ENCODE measurements around the gene MEF2A. TPM values are rescaled to one million over a fixed set of nuclear protein-coding genes. Genes with fewer than 3 reads are reported as not detected.

MEF2A gene
- polyA plus RNA-seq, 3 donors, result 20.3 to 61.8 (median 33.5) TPM

DNA sequence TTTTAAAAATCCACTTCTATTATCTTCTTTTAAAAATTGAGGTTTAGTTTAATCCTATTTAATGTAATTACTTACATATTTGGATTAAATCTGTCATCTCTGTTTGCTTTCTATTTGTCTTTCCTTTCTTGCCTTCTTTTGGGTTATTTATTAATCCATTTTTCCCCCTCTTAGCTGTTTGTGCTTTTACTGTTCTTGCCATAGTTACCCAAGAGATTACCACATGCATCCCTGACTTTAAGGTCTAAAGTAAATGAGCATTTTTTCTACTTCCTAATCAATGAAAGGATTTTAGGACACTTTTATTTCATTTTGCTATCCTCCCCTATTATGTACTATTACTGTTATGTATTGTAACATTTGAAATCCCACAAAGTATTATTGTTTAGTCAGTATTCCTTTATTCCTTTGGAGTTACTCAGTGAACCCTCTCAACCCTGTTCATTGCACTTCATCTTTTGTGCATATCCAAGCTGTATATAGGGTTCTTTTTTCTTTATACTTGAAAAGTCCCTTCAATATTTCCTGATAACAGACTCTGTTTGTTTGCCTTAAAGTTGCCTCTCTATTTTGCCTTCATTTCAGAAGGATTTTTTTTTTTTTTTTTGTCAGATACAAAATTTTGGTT is 62.7 kb downstream of the MEF2A start:
- H3K27ac Mint-ChIP-seq, result peak overlapping the region; percentile 0 to 51 (median 26)
- Histone ChIP-seq H3K9ac (ENCODE audit: insufficient read depth, low read length, poor library complexity, severe bottlenecking) (no peak overlapping the region), H3K36me3 (replicated peaks in 1 of 2; ENCODE audit: control insufficient read depth in 1 of 2, insufficient read depth in 2 of 2, low read length in 2 of 2) (peaks cover 0 to 20% of the 10 kb centered on the region in 2 donors), H3K9me3 (replicated peaks in 1 of 2; ENCODE audit: control insufficient read depth in 1 of 2, insufficient read depth in 1 of 2, low read length in 2 of 2) (peaks cover 0 to 5% of the 10 kb centered on the region in 2 donors), H4K20me1 (ENCODE audit: insufficient read depth, low read length) (peaks cover 17% of the 10 kb centered on the region), H3K27me3 (ENCODE audit: control insufficient read depth in 2 of 2, insufficient read depth in 2 of 2, low read length in 2 of 2) (no peaks in the 10 kb centered on the region), H3K4me1 (ENCODE audit: control insufficient read depth in 1 of 2, insufficient read depth in 2 of 2, low read length in 2 of 2) (peaks cover 29 to 53% of the 10 kb centered on the region in 2 donors), H3K79me2 (ENCODE audit: insufficient read depth, low read length) (peaks cover 96% of the 10 kb centered on the region), H3K4me2 (replicated peaks; ENCODE audit: extremely low read depth, low read length, poor library complexity, severe bottlenecking) (no peak overlapping the region), H3K4me3 (replicated peaks in 1 of 3; ENCODE audit: low read depth in 2 of 3, low read length in 3 of 3) (no peak overlapping the region), H2AFZ (ENCODE audit: insufficient read depth, low read depth, low read length, poor library complexity, severe bottlenecking) (no peak overlapping the region), H3K27ac (ENCODE audit: low read depth in 1 of 2, low read length in 2 of 2) (peak overlapping the region in 1 of 2 donors; percentile 34)
- H3K27me3 Mint-ChIP-seq (ENCODE audit: low read depth in 3 of 3), result no peaks in the 10 kb centered on the region
- peaks cover 31 to 40% of the 10 kb centered on the region in 2 donors for H3K36me3 Mint-ChIP-seq
- H3K4me1 Mint-ChIP-seq, result peaks cover 60% of the 10 kb centered on the region
- DNase-seq, result no peak
- no peak overlapping the region for H3K4me3 Mint-ChIP-seq
- peaks cover 2 to 12% (median 5%) of the 10 kb centered on the region in 7 donors for H3K9me3 Mint-ChIP-seq
- TF ChIP-seq CTCF (IDR thresholded peaks at IDR 0.05), result no peak
- intact Hi-C loops (cut with micrococcal nuclease), result no loop called here

DNA sequence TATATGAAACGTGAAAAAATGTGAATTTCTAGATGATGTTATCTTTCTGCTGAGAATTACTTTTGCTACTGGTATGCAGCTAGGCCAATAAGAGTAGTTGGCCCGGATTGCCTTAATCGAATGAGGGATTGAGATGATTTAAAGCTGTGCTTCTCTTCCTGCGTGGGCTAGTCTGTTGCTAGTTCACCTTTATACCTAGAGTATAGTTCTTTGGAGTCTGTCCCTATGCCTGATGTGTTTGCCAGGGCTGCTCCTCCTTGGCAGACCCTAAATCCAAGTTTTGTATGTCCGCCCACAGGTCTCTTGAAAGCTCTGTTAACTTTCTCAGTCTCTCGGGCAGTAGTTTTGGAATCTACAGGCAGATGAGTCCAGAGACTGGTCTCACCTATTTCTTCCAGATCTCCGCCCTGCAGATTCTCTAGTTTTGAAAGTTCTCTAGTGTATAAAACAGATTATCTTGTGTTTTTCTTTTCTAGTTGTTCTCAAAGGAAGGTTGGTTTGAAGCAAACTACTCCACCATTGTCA is 64.9 kb downstream of the MEF2A start:
- H3K9me3 Mint-ChIP-seq, result peaks cover 0 to 6% (median 2%) of the 10 kb centered on the region in 7 donors
- H3K27ac Mint-ChIP-seq, result peak overlapping the region; percentile 92 to 98 (median 96)
- TF ChIP-seq CTCF (IDR thresholded peaks at IDR 0.05), result no peak
- Histone ChIP-seq H3K9me3 (replicated peaks in 1 of 2; ENCODE audit: control insufficient read depth in 1 of 2, insufficient read depth in 1 of 2, low read length in 2 of 2) (no peaks in the 10 kb centered on the region), H3K79me2 (ENCODE audit: insufficient read depth, low read length) (peaks cover 91% of the 10 kb centered on the region), H3K9ac (ENCODE audit: insufficient read depth, low read length, poor library complexity, severe bottlenecking) (peak overlapping the region; percentile 52), H3K27ac (ENCODE audit: low read depth in 1 of 2, low read length in 2 of 2) (peak overlapping the region; percentile 66 to 97), H3K4me2 (replicated peaks; ENCODE audit: extremely low read depth, low read length, poor library complexity, severe bottlenecking) (peak overlapping the region; percentile 49), H3K4me1 (ENCODE audit: control insufficient read depth in 1 of 2, insufficient read depth in 2 of 2, low read length in 2 of 2) (peaks cover 29 to 53% of the 10 kb centered on the region in 2 donors), H3K36me3 (replicated peaks in 1 of 2; ENCODE audit: control insufficient read depth in 1 of 2, insufficient read depth in 2 of 2, low read length in 2 of 2) (peaks cover 4 to 26% of the 10 kb centered on the region in 2 donors), H4K20me1 (ENCODE audit: insufficient read depth, low read length) (peaks cover 6% of the 10 kb centered on the region), H3K4me3 (replicated peaks in 1 of 3; ENCODE audit: low read depth in 2 of 3, low read length in 3 of 3) (peak overlapping the region in 1 of 3 experiments; percentile 33), H2AFZ (ENCODE audit: insufficient read depth, low read depth, low read length, poor library complexity, severe bottlenecking) (peak overlapping the region; percentile 51), H3K27me3 (ENCODE audit: control insufficient read depth in 2 of 2, insufficient read depth in 2 of 2, low read length in 2 of 2) (no peaks in the 10 kb centered on the region)
- H3K4me3 Mint-ChIP-seq, result peak overlapping the region in 1 of 2 donors; percentile 81
- peaks cover 39 to 40% of the 10 kb centered on the region in 2 donors for H3K36me3 Mint-ChIP-seq
- H3K27me3 Mint-ChIP-seq (ENCODE audit: low read depth in 3 of 3), result no peaks in the 10 kb centered on the region
- DNase-seq, result no peak
- H3K4me1 Mint-ChIP-seq, result peaks cover 60% of the 10 kb centered on the region
- 88% methylated on average over 3 of the region's 7 CpGs for WGBS (ENCODE audit: insufficient coverage)
- intact Hi-C loops (cut with micrococcal nuclease), result loop anchor here in 1 of 2 donors (5.0 kb wide), 2 partner anchors 63 to 203 kb away; partner anchors contain the start of gene MEF2A
